Stimulated activated CD8-positive, alpha-beta memory T cell treated with anti-CD3 and anti-CD28 coated beads, Interleukin-4, amount 100 ng/mL, for 4 hours (primary cell): ENCODE measurements around the gene TP53I3.
"Not testable (repeated sequence)": the region's sequence is repeated elsewhere in the genome, so short reads cannot be mapped to it uniquely, and the experiment has no call there.

Experiments
- DNase-seq, 2 donors: peaks; one replicate each; pipeline ENCODE4 v3.0.0-alpha.2; 2020; ENCODE audit warnings: low read depth in 2 of 2, low spot score in 1 of 2

TP53I3 gene

GRCh38 chr2:24100732-24101131 lies 16.1 kb upstream of the TP53I3 start:
- DNase-seq = not testable (repeated sequence)

DNA sequence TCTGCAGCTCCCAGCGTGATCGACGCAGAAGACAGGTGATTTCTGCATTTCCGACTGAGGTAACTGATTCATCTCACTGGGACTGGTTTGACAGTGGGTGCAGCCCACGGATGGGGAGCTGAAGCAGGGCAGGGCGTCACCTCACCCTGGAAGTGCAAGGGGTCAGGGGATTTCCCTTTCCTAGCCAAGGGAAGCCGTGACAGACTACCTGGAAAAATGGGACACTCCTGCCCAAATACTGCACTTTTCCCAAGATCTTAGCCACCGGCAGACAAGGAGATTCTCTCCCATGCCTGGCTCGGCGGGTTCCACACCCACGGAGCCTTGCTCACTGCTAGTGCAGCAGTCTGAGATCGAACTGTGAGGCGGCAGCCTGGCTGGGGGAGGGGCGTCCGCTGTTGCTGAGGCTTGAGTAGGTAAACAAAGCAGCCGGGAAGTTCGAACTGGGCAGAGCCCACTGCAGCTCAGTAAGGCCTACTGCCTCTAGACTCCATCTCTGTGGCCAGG lies 10.6 kb upstream of the TP53I3 start:
- not testable (repeated sequence) for DNase-seq

DNA sequence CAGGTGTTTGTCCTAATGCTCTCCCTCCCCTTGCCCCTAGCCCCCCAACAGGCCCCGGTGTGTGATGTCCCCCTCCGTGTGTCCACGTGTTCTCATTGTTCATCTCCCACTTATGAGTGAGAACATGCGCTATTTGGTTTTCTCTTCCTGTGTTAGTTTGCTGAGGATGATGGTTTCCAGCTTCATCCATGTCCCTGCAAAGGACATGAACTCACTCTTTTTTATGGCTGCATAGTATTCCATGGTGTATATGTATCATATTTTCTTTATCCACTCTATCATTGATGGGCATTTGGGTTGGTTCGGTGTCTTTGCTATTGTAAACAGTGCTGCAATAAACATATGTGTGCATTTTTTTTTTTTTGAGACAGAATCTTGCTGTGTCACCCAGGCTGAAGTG lies 8.6 kb upstream of the TP53I3 start:
- not testable (repeated sequence) for DNase-seq

GRCh38 chr2:24088821-24089359 lies 4.3 kb upstream of the TP53I3 start:
- no peak for DNase-seq

DNA sequence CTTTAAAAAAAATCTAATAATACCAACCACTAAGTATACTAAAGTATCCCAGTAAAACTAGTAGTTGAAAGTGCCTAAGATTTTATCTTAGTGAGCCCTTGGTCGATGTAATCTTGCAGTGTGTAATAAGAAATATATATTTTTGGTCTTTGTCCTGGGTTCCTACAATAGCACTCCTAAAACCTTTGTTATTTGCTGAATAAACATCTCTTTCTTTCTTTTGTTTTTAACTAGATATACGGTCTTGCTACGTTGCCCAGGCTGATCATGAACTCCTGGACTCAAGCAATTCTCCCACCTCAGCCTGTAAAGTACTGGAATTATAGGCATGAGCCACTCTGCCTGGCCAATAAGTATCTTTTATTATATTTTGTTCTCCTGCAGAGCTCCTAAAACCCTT lies 2.4 kb upstream of the TP53I3 start:
- no peak for DNase-seq

- DNase-seq = no peak
Observed at GRCh38 chr2:24086241-24086640, 1.6 kb upstream of the TP53I3 start.

GRCh38 chr2:24085200-24085489 lies 511 bp upstream of the TP53I3 start:
- no peak for DNase-seq

DNA sequence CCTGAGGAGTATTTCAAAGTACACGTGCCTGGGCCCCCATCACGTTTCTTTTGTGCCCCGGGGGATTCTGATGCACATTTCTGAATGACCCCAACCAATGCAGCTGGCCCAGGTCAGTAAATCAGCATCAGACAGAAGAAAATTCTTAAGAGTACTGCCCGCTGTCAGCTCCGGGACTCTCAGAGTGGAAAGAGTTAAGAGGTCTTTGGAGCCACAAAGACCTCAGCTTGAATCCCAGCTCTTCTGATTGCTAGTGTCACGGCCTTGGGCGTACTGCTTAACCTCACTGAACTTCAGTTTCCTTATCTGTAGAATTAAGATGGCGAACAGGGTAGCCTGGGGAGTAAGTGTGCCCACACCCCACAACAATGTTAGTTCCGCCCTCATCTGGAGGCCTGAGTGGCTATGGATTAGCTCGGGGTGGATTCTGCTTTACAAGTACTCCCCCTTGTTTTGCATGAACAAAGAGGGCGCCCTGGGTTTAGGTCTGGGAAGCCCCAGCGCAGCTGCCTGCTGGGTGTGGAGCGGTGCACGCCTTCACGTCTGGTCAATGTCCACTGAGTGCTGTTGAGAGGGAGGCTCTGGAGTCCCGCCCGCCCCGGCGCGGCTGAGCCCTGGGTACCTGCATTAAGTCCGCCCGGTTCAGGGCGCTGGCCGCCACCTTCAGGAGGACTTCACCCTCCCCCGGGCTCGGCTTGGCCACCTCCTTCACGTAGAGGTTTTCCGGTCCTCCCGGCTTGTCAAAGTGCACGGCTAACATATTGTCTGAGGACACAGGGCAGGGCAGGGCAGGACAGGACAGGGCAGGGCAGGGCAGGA lies 858 bp downstream of the TP53I3 start:
- no peak for DNase-seq

DNA sequence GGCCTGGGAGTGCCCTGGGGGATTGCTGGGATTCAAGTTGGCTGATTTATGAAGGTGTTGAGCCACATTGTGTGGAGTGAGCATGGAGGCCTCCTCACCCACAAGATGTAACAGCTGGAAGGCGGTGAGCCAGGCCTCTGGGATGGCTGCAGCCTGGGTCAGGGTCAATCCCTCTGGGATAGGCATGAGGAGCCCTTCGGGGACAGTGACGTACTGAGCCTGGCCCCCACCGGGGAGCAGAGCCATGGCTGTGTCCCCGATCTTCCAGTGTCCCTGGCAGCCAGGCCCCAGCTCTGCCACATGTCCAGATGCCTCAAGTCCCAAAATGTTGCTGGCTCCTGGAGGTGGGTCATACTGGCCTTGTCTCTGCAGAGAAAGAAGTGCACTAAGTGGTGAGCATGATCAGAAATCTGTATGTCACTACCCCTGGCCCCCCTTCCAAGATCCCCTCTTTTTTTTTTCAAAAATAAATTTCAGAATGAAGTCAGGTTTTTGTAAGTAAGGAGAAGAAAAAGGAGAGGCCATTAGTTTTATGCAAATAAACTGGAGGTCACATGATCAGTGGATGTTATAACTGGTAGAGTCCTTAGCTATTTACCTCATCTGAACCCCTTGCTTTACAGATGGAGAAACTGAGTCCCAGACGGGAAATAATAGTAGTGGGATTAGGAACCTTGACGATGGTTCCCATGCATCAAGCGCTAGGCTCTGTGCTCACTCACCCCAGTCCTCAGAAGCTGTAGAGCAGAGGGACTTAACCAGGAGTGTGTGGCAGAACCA lies 1.7 kb downstream of the TP53I3 start:
- no peak for DNase-seq

DNA sequence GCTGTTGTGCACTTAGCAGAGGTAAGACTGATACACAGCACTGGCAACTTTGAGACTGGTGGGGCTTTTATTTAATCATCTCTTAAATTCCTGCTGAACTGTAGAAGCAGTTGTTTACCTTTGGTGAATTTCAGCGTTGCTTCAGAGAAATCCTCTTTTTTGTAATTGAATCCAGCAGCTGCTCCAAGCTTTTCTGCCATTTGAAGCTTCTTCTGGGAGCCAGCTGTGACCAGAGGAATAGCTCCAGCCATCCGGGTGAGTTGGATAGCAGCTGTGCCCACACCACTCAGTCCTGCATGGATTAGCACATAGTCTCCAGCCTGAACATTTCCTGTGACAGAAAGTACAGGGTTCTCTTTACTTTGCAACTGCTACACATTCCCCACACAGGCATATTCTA lies 3.9 kb downstream of the TP53I3 start:
- DNase-seq = no peak

DNA sequence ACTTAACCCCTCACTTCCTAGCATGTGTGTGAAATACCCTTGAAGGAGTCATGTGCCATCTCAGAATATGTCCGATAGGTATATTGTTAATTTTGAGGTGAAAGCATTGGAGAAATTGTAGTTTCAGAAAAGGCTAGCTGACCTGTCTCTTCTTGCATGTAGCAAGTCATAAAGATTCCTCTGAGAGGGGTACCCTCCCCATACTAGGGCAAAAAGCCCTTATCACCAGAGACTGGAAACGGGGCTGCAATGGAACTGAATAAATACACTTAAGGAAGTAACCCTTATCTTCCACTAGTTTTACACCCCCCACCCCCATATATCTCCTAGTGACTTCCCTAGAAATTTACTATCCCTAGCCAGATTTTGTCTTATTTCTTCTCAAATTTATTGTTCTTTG lies 6.8 kb downstream of the TP53I3 start:
- DNase-seq = no peak

DNA sequence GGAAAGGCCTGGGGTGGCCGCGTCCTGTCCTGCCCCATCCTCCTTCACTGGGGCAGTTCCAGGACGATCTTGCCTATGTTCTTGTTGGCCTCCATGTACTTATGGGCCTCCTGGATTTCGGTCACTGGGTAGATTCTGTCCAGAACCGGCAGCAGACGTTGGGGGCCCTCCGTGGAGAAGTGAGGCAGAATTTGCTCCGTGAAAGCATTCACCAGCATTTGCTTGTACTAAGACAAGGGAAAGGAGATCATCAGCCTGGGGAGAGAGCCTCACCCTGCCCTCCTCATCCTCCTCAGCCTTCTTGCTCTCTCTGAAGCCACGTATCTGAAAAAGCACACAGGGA lies 7.1 kb downstream of the TP53I3 start:
- DNase-seq = no peak

DNA sequence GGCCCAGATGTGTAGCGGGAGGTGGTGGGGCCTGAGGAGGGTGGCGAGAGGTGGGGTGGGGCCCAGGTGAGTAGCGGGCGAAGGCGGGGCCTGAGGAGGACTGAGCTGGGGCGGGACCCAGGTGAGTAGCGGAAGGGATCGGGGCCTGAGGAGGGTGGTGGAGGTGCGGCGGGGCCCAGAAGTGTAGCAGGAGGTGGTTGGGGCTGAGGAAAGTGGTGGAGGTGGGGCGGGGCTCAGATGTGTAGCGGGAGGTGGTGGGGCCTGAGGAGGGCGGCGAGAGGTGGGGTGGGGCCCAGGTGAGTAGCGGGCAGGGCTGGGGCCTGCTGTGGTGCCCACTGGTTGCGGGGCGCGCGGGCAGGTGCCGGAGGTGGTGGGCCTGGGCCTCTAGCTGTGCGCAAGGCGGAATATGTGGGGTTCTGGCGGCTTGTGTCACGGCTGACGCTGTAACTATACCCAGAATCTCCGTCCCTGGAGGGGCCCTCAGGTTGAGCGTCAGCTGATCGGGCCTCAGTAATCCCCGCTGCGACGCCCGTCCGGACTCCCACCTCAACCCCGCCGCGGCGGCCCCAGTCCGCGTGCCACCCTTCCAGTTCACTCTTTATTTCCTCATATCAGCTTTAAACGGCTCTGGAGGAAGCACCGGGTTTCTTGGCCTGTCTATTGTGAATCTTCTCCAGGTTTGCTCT lies 7.6 kb downstream of the TP53I3 start:
- no peak for DNase-seq

DNA sequence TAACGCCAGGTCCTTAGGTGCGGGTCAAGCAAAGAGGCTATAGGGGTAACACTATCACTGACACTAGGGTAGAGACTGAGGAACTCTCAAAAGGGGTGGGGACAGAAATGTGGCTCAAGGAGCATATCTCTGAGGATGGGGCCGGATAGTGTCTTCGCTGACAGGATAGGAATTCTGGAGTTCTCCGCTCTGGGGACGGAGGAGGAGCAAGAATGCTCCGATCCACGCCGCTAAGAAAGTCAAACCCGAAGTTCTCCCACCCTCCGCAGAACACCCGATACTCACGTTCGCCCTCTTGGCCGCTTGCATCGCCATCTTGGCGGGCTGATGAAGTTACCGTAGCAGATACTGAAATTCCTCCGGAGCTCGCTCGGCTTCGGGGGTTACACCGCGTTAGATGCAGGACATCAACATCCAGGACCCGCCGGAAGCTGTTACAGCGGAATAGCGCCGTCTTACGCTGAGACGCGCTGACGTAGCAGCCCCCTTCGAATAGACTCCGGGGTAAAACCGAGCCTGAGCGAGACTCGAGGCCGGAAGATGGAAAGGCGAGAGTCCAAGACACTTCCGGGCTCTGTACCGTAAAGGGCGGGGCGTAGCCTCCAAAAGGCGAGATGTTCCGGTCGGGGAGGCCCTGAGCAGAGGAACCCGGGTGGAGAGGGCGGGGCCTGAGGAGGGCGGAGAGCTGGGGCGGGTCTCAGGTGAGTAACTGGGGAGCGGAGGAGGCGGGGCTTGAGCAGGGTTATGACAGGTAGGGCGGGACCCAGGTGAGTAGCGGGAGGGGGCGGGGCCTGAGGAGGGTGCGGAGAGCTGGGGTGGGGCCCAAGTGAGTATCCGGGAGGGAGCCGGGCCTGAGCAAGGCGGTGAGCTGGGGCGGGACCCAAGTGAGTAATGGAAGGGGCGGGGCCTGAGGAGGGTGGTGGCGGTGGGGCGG lies 8.5 kb downstream of the TP53I3 start, which contains the start of gene SF3B6:
SF3B6 (minus strand) TSS at position 412 of the 934 bp plus-strand sequence; CDS start at position 315, 97 bp downstream.
- peak; percentile 99 for DNase-seq

DNA sequence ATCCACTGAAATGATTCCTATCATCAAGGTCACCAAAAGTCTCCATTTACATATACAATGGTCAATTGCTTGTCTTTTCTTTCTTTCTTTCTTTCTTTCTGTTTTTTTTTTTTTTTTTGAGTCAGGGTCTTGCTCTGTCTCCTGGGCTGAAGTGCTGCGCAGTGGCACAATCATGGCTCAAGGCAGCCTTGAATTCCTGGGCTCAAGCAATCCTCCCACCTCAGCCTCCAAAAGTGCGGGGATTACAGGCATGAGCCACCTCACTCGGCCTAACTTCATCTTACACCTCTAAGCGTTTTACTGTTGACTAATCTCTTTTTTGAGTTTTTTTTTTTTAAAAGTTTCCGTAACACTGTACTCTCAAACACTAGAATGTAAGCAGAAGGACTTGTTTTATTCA lies 9.4 kb downstream of the TP53I3 start:
- DNase-seq = no peak

GRCh38 chr2:24073816-24074215 lies 10.8 kb downstream of the TP53I3 start:
- no peak for DNase-seq

- no peak for DNase-seq
Observed at GRCh38 chr2:24072259-24072658, 12.4 kb downstream of the TP53I3 start.

GRCh38 chr2:24065341-24065740 lies 19.3 kb downstream of the TP53I3 start:
- DNase-seq = no peak

- DNase-seq = no peak
Observed at GRCh38 chr2:24058564-24059271, 25.9 kb downstream of the TP53I3 start.

DNA sequence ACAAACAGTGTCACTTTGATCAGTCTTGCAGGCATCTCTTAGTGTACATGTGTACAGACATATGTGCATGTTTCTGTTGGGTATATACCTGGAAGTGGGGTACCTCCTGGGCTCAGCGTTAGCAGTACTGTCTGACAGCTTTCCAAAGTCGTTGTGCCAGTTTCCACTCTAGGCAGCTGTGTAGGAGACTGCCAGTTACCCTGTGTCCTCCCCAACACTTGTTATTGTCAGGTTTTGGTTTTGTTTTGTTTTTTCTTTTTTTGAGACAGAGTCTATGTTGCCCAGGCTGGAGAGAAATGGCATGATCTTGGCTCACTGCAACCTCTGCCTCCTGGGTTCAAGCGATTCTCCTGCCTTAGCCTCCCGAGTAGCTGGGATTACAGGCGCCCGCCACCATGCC lies 28.9 kb downstream of the TP53I3 start:
- no peak for DNase-seq
